HG02852 (cell line): ENCODE results near the gene FUBP3.
A peak's percentile ranks its signal among the peaks of the same experiment; 100 is the strongest.

Source experiments
- ATAC-seq: cut with Tn5 transposase; IDR thresholded peaks from one replicate; pipeline ENCODE4 v1.9.1; 2021; ENCODE audit warnings: mild to moderate bottlenecking, moderate library complexity; ENCODE audit not compliant: unreplicated experiment

FUBP3 gene, protein sequence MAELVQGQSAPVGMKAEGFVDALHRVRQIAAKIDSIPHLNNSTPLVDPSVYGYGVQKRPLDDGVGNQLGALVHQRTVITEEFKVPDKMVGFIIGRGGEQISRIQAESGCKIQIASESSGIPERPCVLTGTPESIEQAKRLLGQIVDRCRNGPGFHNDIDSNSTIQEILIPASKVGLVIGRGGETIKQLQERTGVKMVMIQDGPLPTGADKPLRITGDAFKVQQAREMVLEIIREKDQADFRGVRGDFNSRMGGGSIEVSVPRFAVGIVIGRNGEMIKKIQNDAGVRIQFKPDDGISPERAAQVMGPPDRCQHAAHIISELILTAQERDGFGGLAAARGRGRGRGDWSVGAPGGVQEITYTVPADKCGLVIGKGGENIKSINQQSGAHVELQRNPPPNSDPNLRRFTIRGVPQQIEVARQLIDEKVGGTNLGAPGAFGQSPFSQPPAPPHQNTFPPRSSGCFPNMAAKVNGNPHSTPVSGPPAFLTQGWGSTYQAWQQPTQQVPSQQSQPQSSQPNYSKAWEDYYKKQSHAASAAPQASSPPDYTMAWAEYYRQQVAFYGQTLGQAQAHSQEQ

DNA sequence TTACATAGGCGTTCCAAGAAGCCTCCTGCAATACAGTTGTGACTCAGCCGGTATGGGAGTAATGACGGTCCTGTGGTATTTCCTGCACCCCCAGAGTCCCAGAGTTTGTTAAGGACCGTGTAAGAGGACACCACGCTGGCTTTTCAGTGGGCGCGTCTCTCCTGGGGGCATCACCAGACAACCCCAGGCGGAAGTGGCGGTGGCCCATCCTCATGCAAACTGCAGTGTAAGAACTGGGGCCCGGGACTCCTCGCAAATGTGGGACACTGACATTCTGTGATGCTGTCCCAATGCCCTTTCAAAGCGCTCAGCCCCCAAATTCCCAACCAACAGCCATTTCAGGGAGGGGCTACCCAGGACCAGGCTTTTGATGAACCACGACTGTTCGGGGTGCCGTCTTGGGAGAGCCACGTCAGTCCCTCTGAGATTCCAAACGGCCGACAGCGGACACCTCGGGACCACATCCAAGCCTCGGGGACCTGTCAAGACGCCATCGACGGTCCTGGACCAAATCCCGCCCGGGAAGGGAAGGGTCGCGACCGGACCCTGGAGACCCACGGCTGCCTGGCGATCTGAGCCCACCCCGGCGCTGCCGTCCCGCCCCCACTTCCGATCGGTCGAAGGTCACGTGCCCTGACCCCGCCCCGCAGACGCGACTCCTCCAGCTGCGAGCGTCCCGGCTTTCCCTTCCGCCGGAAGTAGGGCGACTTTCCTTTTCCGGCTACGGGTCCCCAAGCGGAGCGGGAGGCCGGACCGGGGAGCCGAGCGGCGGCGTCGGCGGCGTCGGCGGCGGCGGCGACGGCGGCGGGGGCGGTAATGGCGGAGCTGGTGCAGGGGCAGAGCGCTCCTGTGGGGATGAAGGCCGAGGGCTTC lies at the start of gene FUBP3:
FUBP3 (plus strand) TSS at position 713 of the 873 bp plus-strand sequence; CDS start at position 817, 104 bp downstream.
- peak; percentile 91 for ATAC-seq

GRCh38 chr9:130530938-130531337 lies 48.4 kb upstream of the FUBP3 start:
- ATAC-seq: no peak

DNA sequence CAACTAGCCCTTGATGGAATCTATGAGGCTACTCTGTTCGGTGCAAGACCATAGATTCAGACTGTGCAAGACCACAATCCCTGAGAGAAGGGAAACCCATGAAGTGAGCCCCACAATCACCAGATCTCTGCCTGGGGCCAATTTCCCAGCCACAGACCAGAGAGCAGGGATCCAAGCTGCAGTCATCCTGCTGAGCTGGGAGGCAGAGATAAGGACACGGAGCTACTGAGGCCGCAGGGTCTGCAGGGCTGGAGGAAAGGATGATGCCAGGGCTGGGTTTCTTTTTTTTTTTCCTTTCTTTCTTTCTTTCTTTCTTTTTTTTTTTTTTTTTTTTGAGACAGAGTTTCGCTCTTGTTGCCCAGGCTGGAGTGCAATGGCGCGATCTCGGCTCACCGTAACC lies 47.7 kb upstream of the FUBP3 start:
- ATAC-seq: no peak

- ATAC-seq: no peak
Observed at GRCh38 chr9:130532426-130533080, 46.8 kb upstream of the FUBP3 start.

GRCh38 chr9:130535818-130536521 lies 43.4 kb upstream of the FUBP3 start:
- no peak for ATAC-seq

GRCh38 chr9:130536701-130537107 lies 42.7 kb upstream of the FUBP3 start:
- ATAC-seq: no peak

- no peak for ATAC-seq
Observed at GRCh38 chr9:130537346-130538050, 41.9 kb upstream of the FUBP3 start.

GRCh38 chr9:130539420-130540223 lies 39.8 kb upstream of the FUBP3 start:
- ATAC-seq: no peak

GRCh38 chr9:130541533-130541932 lies 37.8 kb upstream of the FUBP3 start:
- ATAC-seq: no peak

- no peak for ATAC-seq
Observed at GRCh38 chr9:130542038-130542437, 37.3 kb upstream of the FUBP3 start.

GRCh38 chr9:130542457-130543228 lies 36.7 kb upstream of the FUBP3 start:
- no peak for ATAC-seq

DNA sequence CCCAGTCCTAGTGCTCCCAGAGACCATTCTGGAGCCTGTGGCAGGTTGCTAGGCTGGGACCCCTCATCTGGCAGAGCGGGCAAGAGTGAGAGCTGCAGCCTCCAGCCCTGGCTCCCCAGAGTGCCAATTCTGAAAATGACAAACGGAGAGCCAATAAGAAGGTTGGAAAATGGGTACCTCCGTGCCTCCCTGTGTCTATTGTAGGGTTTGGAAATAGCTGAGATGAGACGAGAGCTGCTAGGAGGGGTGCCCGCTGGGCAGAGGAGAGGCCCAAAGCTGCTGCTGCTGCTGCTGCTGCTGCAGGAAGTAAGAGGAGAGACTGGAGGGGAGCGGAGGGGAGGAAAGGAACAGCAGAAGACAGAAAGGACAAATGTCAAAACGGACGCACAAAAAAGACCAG lies 36.0 kb upstream of the FUBP3 start:
- no peak for ATAC-seq

- ATAC-seq: no peak
Observed at GRCh38 chr9:130543859-130544258, 35.5 kb upstream of the FUBP3 start.

- no peak for ATAC-seq
Observed at GRCh38 chr9:130544364-130544763, 35.0 kb upstream of the FUBP3 start.

DNA sequence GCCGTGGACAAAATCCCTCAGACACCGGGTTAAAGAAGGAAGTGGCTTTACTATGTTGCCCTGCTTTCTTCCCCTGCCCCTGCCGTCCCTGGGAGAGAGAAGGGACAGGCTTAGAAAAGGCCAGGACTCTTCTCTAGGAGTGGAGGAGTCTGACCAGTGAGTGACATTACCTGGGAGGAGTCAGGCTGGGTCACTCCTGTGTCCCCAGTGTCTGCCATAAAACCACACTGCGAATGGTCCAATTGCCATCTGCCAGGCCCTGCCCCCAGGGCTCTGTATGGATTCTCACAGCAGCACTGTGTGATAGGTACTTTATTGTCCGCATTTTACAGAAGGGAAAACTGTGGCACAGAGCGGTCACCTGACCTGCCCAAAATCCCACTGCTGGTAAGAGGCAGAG lies 31.3 kb upstream of the FUBP3 start:
- no peak for ATAC-seq

GRCh38 chr9:130549093-130549735 lies 30.2 kb upstream of the FUBP3 start:
- no peak for ATAC-seq

- no peak for ATAC-seq
Observed at GRCh38 chr9:130554606-130555005, 24.8 kb upstream of the FUBP3 start.

DNA sequence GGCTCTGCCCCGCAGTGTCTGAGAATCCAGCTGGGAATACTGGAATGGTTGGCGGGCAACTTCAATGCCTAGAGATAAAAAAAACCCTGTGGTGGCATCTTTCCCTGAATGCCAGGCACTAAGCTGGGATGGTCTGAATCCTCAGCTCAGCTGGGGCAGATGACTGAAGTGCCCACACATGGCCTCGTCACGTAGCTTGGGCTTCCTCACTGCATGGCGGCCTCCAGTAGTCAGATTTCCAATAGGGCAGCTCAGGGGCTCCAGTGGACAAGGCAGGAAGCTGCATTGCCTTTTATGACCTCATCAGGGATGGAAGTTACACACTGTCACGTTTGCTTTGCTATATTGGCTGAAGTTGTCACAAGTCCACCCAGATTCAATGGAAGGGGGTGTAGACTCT lies 24.3 kb upstream of the FUBP3 start:
- no peak for ATAC-seq
